Measurements from ENCODE around the gene DOCK9. TPM values are rescaled to one million over a fixed set of nuclear protein-coding genes. Genes with fewer than 3 reads are reported as not detected.
"Not testable (repeated sequence)": the region's sequence is repeated elsewhere in the genome, so short reads cannot be mapped to it uniquely, and the experiment has no call there.

Gene DOCK9
- total RNA-seq, 8 experiments from 2014 or later = 1.8 to 39.0 (median 4.9) TPM

GRCh38 chr13:98909016-98909415 lies 68.8 kb downstream of the DOCK9 start:
- Histone ChIP-seq H3K27ac (no peak overlapping the region), H3K4me3 (no peak overlapping the region), H3K4me1 (replicated peaks in 1 of 2) (peaks cover 0 to 7% of the 10 kb centered on the region in 2 donors)
- in situ Hi-C loops (cut with MboI; ENCODE audit: low pct_unique_long_range_greater_than_20kb in 2 of 9, low sequenced_read_pairs in 9 of 9, unreplicated experiment in 9 of 9) = no loop called here
- ATAC-seq (replicated peaks in 6 of 8) = peak in 2 of 8 experiments; percentile 88 to 94
- WGBS, 10 experiments = 0 to 100% (median 100%) methylated on average over 1 to 3 of the region's 3 CpGs; no CpG with 5 or more reads in 3 of the 10 experiments

DNA sequence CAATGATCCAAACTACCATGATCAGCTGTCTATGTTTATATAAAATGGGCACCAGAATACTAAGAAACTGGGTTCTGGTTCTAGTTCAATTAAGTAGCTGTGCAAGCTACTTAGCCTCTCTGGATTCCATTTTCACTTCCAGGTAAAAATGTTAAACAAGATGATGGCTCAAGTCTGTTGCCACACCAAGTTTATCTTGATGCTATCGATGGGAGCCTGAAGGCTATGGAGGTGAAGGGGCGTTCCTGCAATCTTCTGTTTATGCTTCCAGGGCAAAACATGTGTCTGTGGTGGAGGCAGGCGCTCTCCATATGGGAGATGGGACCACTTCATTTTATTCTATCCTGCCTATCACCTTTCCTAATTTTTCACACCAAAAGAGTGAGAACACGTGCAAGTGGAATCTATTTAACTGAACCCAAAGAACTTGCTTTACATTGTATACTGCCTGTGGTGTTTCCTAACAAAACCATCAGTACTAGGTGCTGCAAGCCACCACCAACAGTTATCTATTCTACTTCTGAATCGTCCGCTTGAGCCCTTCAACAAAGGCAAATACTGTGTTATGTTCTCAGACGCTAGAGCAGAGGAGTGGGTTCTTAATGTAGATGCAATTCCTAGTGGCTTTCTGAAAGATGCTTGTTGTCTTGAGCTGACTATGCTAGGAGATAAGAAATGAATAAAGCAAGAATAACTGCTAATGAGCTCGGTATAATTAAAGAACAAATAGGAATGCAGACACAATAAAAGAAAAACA lies 70.9 kb downstream of the DOCK9 start:
- 52 to 93% (median 87%) methylated on average over 2 to 7 of the region's 8 CpGs; no CpG with 5 or more reads in 1 of the 10 experiments for WGBS, 10 experiments
- no peak overlapping the region for H3K4me3 ChIP-seq
- peaks cover 0 to 7% of the 10 kb centered on the region in 2 donors for H3K4me1 ChIP-seq (replicated peaks in 1 of 2)
- in situ Hi-C loops (cut with MboI; ENCODE audit: low pct_unique_long_range_greater_than_20kb in 2 of 9, low sequenced_read_pairs in 9 of 9, unreplicated experiment in 9 of 9) = no loop called here
- H3K27ac ChIP-seq = no peak overlapping the region
- no peak for ATAC-seq (replicated peaks in 6 of 8)

DNA sequence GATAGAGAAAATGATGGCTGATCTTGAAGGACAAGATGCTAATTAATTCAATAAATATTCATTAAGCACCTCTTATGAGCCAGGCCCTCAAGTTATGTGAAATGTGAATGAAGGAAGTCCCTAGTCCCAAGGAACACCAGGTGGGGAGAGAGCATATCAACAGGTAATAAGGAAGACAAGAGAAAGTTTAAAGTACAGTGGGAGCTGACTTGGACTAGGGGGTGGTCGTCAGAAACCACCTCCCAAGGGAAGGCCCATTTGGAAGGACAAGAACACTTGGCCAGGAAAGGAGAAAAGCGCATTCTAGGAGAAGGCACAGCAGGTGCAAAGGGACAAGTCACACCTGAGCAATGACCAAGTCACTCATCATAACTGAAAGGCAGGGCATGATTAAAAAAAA lies 72.7 kb downstream of the DOCK9 start:
- WGBS, 10 experiments = 22 to 100% (median 75%) methylated on average over 1 to 2 of the region's 2 CpGs; no CpG with 5 or more reads in 3 of the 10 experiments
- Histone ChIP-seq H3K4me1 (replicated peaks in 1 of 2) (no peaks in the 10 kb centered on the region), H3K4me3 (no peak overlapping the region), H3K27ac (no peak overlapping the region)
- in situ Hi-C loops (cut with MboI; ENCODE audit: low pct_unique_long_range_greater_than_20kb in 2 of 9, low sequenced_read_pairs in 9 of 9, unreplicated experiment in 9 of 9) = no loop called here
- ATAC-seq (replicated peaks in 6 of 8) = no peak

DNA sequence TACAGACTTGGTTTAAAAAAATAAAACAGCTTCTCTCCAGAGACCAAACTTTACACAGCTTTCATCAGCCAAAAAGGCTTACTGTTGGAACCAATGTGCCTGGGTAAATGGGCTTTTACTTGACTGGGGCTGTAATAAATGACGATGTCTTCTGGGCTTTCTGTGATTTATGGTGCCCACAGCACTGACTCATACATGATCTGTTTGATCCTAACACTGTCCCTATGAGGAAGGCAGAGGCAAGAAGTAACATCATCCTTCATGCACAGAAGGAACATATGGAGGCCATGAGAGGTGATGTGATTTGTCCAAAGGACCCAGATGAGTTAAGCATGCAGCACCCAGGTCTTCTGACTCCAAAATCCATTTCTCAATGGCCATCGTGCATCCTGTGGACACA lies 77.4 kb downstream of the DOCK9 start:
- peak in 4 of 8 experiments; percentile 63 to 85 (median 71) for ATAC-seq (replicated peaks in 6 of 8)

DNA sequence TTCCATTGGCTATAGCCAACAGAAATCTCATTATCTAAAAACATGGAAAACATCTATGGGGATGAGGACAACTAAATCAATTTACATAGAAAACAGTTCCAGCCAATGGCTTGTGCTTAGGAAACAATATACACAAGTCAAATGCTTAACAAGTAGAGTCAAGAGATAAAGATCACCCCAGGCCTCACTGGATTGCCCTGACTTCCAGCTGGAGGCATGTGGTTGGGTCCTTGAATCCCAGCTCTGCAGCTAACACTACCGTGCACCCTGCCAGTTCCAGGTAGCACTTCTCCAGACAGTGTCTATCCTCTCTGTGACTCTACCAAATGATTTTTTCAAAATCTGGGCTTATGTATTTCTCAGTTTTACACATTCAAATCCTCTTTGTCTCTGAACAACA lies 80.2 kb downstream of the DOCK9 start:
- WGBS, 10 experiments = 88 to 100% (median 94%) methylated on average over 1 of the region's 1 CpG; no CpG with 5 or more reads in 6 of the 10 experiments
- in situ Hi-C loops (cut with MboI; ENCODE audit: low pct_unique_long_range_greater_than_20kb in 2 of 9, low sequenced_read_pairs in 9 of 9, unreplicated experiment in 9 of 9) = no loop called here
- Histone ChIP-seq H3K4me1 (replicated peaks in 1 of 2) (no peaks in the 10 kb centered on the region), H3K4me3 (no peak overlapping the region), H3K27ac (no peak overlapping the region)
- ATAC-seq (replicated peaks in 6 of 8) = no peak

More for the DNA sequence above, 77.4 kb downstream of the DOCK9 start:
- Histone ChIP-seq H3K27ac (no peak overlapping the region), H3K4me1 (replicated peaks in 1 of 2) (no peaks in the 10 kb centered on the region), H3K4me3 (no peak overlapping the region)
- in situ Hi-C loops (cut with MboI; ENCODE audit: low pct_unique_long_range_greater_than_20kb in 2 of 9, low sequenced_read_pairs in 9 of 9, unreplicated experiment in 9 of 9) = no loop called here
- 13 to 100% (median 70%) methylated on average over 1 to 2 of the region's 2 CpGs; no CpG with 5 or more reads in 3 of the 10 experiments for WGBS, 10 experiments

DNA sequence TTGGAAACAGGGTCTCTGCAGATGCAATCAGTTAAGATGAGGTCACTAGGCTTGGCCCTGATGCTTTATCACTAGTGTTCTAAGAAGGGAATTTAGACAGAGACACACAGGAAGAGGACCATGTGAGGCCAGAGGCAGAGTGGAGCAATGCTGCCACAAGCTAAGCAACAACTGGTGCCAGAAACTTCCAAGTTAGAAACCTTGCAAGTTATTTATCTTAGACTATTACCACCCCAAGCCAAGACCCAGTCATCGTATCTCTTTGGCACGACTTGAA lies 81.1 kb downstream of the DOCK9 start:
- 40 to 100% (median 71%) methylated on average over 1 to 2 of the region's 2 CpGs; no CpG with 5 or more reads in 2 of the 10 experiments for WGBS, 10 experiments
- no peak for ATAC-seq (replicated peaks in 6 of 8)
- Histone ChIP-seq H3K4me3 (no peak overlapping the region), H3K4me1 (replicated peaks in 1 of 2) (no peaks in the 10 kb centered on the region), H3K27ac (no peak overlapping the region)
- in situ Hi-C loops (cut with MboI; ENCODE audit: low pct_unique_long_range_greater_than_20kb in 2 of 9, low sequenced_read_pairs in 9 of 9, unreplicated experiment in 9 of 9) = no loop called here

- in situ Hi-C loops (cut with MboI; ENCODE audit: low pct_unique_long_range_greater_than_20kb in 2 of 9, low sequenced_read_pairs in 9 of 9, unreplicated experiment in 9 of 9) = no loop called here
- no peaks in the 10 kb centered on the region for H3K4me1 ChIP-seq (replicated peaks in 1 of 2)
- no peak overlapping the region for H3K27ac ChIP-seq
- no peak for ATAC-seq (replicated peaks in 6 of 8)
- WGBS, 10 experiments = 69 to 100% (median 87%) methylated on average over 2 to 9 of the region's 9 CpGs; no CpG with 5 or more reads in 1 of the 10 experiments
- no peak overlapping the region for H3K4me3 ChIP-seq
Measured at GRCh38 chr13:98896083-98896867, 81.6 kb downstream of the DOCK9 start.

DNA sequence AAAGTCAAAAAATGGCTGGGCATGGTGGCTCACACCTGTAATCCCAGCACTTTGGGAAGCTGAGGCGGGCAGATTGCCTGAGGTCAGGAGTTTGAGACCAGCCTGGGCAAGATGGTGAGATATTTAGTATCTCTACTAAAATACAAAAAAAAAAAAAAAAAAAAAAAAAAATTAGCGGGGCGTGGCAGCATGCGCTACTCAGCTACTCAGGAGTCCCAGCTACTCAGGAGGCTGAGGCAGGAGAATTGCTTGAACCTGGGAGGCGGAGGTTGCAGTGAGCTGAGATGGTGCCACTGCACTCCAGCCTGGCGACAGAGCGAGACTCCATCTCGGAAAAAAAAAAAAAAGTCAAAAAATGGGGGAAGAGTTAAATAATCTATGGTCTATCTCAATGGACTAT lies 83.0 kb downstream of the DOCK9 start:
- H3K27ac ChIP-seq; H3K4me1 ChIP-seq (replicated peaks in 1 of 2); in situ Hi-C loops (cut with MboI; ENCODE audit: low pct_unique_long_range_greater_than_20kb in 2 of 9, low sequenced_read_pairs in 9 of 9, unreplicated experiment in 9 of 9); ATAC-seq (replicated peaks in 6 of 8); H3K4me3 ChIP-seq: not testable (repeated sequence)
- WGBS, 10 experiments = 90 to 100% (median 96%) methylated on average over 2 to 8 of the region's 8 CpGs; no CpG with 5 or more reads in 2 of the 10 experiments

GRCh38 chr13:98893371-98893770 lies 84.5 kb downstream of the DOCK9 start:
- no peak overlapping the region for H3K4me3 ChIP-seq
- no peak for ATAC-seq (replicated peaks in 6 of 8)
- no peak overlapping the region for H3K27ac ChIP-seq
- H3K4me1 ChIP-seq (replicated peaks in 1 of 2) = peaks cover 3 to 8% of the 10 kb centered on the region in 2 donors
- 26 to 100% (median 93%) methylated on average over 2 to 5 of the region's 5 CpGs; no CpG with 5 or more reads in 1 of the 10 experiments for WGBS, 10 experiments
- in situ Hi-C loops (cut with MboI; ENCODE audit: low pct_unique_long_range_greater_than_20kb in 2 of 9, low sequenced_read_pairs in 9 of 9, unreplicated experiment in 9 of 9) = no loop called here

GRCh38 chr13:98892821-98893220 lies 85.0 kb downstream of the DOCK9 start:
- ATAC-seq (replicated peaks in 6 of 8) = no peak
- WGBS, 10 experiments = 25 to 100% (median 72%) methylated on average over 1 to 4 of the region's 5 CpGs; no CpG with 5 or more reads in 2 of the 10 experiments
- H3K27ac ChIP-seq = no peak overlapping the region
- no peak overlapping the region for H3K4me3 ChIP-seq
- in situ Hi-C loops (cut with MboI; ENCODE audit: low pct_unique_long_range_greater_than_20kb in 2 of 9, low sequenced_read_pairs in 9 of 9, unreplicated experiment in 9 of 9) = no loop called here
- peaks cover 3 to 8% of the 10 kb centered on the region in 2 donors for H3K4me1 ChIP-seq (replicated peaks in 1 of 2)

DNA sequence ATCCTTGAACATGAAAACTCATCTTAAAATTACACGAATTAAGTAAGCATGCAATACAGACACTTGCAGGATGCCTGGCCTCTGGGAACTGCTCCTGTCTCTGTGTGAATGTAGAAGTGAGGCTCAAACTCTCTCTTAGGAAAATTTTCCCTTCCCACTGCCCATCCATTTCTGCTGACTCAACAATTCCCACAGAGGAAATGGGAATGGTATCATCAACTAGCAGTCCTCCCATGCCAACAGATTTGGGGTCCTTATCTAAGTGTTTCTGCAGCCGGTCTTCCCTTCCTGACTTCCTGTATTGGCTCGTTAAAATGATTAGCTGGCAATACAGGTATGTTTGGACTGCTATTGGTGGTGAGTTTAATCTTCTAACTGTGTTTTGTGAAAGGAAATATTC lies 85.8 kb downstream of the DOCK9 start:
- no peak overlapping the region for H3K4me3 ChIP-seq
- peaks cover 3 to 8% of the 10 kb centered on the region in 2 donors for H3K4me1 ChIP-seq (replicated peaks in 1 of 2)
- WGBS, 10 experiments = 40 to 100% (median 80%) methylated on average over 1 to 3 of the region's 3 CpGs; no CpG with 5 or more reads in 1 of the 10 experiments
- no peak overlapping the region for H3K27ac ChIP-seq
- in situ Hi-C loops (cut with MboI; ENCODE audit: low pct_unique_long_range_greater_than_20kb in 2 of 9, low sequenced_read_pairs in 9 of 9, unreplicated experiment in 9 of 9) = no loop called here
- ATAC-seq (replicated peaks in 6 of 8) = no peak

DNA sequence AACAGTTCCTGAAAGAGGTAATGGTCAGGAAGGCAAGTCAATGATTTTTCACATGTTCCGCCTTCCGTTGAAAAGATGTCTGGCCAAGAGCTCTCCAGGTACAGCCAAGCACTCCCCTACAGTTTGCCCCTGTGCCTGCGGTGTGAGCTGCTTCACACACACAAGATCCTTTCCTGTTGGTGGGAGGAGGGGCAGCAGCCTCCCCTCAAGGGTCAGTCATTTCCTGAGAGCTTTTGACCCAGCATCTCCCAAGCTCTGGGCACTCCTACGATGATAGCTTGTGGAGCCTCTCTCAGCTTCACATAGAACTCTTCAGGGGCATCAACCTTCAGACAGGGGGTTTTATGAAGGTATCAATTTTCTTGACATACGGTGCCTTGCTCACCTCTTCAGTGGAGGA lies 86.9 kb downstream of the DOCK9 start:
- in situ Hi-C loops (cut with MboI; ENCODE audit: low pct_unique_long_range_greater_than_20kb in 2 of 9, low sequenced_read_pairs in 9 of 9, unreplicated experiment in 9 of 9) = no loop called here
- no peak for ATAC-seq (replicated peaks in 6 of 8)
- no peak overlapping the region for H3K27ac ChIP-seq
- 67 to 100% (median 82%) methylated on average over 1 to 5 of the region's 5 CpGs; no CpG with 5 or more reads in 6 of the 10 experiments for WGBS, 10 experiments
- H3K4me3 ChIP-seq = no peak overlapping the region
- H3K4me1 ChIP-seq (replicated peaks in 1 of 2) = peaks cover 3 to 8% of the 10 kb centered on the region in 2 donors

- in situ Hi-C loops (cut with MboI; ENCODE audit: low pct_unique_long_range_greater_than_20kb in 2 of 9, low sequenced_read_pairs in 9 of 9, unreplicated experiment in 9 of 9) = no loop called here
- WGBS, 10 experiments = 17 to 100% (median 38%) methylated on average over 1 to 8 of the region's 8 CpGs; no CpG with 5 or more reads in 1 of the 10 experiments
Measured at GRCh38 chr13:98890186-98890585, 87.7 kb downstream of the DOCK9 start.

More at GRCh38 chr13:98890186-98890585, 87.7 kb downstream of the DOCK9 start:
- no peak overlapping the region for H3K27ac ChIP-seq
- peak in 7 of 8 experiments; percentile 81 to 100 (median 98) for ATAC-seq (replicated peaks in 6 of 8)
- peaks cover 3 to 8% of the 10 kb centered on the region in 2 donors for H3K4me1 ChIP-seq (replicated peaks in 1 of 2)
- no peak overlapping the region for H3K4me3 ChIP-seq
